GM21381 (cell line): ENCODE data around the gene VPS51.

Experiments
- ATAC-seq: cut with Tn5 transposase; IDR thresholded peaks from one replicate; pipeline ENCODE4 v1.9.1; 2021; ENCODE audit warnings: mild to moderate bottlenecking, moderate library complexity; ENCODE audit not compliant: unreplicated experiment

Gene VPS51

DNA sequence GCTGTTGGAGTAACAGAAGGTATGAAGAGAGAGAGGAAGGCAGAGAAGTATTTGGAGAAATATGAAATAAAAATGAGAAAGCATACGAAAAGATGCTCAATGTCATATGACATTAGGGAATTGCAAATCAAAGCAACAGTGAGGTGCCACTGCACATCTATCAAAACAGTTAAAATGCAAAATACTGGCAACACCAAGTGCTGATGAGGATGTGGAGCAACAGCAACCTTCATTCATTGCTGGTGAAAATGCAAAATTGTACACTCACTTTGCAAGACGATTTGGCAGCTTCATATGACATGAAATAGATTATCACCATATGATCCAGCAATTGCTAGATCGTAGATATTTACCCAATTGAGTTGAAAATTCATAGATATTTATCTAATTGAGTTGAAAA lies 64.6 kb downstream of the VPS51 start:
- ATAC-seq = no peak
